Esophagus squamous epithelium (tissue), 5 donors: ENCODE results near the gene AVL9. TPM values are rescaled to one million over a fixed set of nuclear protein-coding genes. Genes with fewer than 3 reads are reported as not detected.

ENCODE experiments used
- DNase-seq: peaks from one replicate; lab custom pipeline; 2025; lab: John Stamatoyannopoulos, UW
- H3K27ac ChIP-seq, 4 donors: fragments of 200-600 bp; sonication (generic); one replicate each; pipeline ENCODE4 v1.5.1; 2016 to 2019; ENCODE audit warnings: mild to moderate bottlenecking in 1 of 4
- H3K27me3 ChIP-seq, 4 donors: fragments of 200-600 bp; sonication (generic); 1 replicate in 3 of 4; 2 replicates in 1 of 4; pipeline versions ENCODE4 v1.5.1 to v1.6.0; 2017 to 2021; ENCODE audit warnings: antibody characterized with exemption in 1 of 4
- H3K36me3 ChIP-seq, 3 donors: fragments of 200-600 bp; sonication (generic); one replicate each; pipeline ENCODE4 v1.5.1; 2016 to 2019
- H3K4me1 ChIP-seq, 3 donors: fragments of 200-600 bp; sonication (generic); one replicate each; pipeline ENCODE4 v1.5.1; 2017 to 2019
- H3K4me3 ChIP-seq, 4 donors: fragments of 200-600 bp; sonication (generic); 1 replicate in 3 of 4; 2 replicates in 1 of 4; pipeline ENCODE4 v1.5.1; 2016 to 2019; ENCODE audit warnings: mild to moderate bottlenecking in 2 of 4, moderate library complexity in 1 of 4
- H3K9me3 ChIP-seq, 3 donors: fragments of 200-600 bp; sonication (generic); one replicate each; pipeline ENCODE4 v1.5.1; 2016 to 2019
- POLR2A ChIP-seq, 4 donors: fragments of 450-650 bp; IDR thresholded peaks; one replicate each; pipeline ENCODE4 v1.6.1; 2017; ENCODE audit warnings: antibody characterized with exemption in 4 of 4, mild to moderate bottlenecking in 4 of 4, moderate library complexity in 3 of 4
- WGBS, 2 donors: methylation state at CpG; one replicate each; pipeline ENCODE4 v1.1.5; 2018; 5-methylcytosine and 5-hydroxymethylcytosine counted together
- intact Hi-C: fragments of 100-400 bp; cut with DNase I; formaldehyde crosslinking; loops from one replicate; pipeline ENCODE4 v1.15.0; 2022
- total RNA-seq, 4 donors: library from RNA; depleted of rRNA; stranded (reverse); fragments of >200 nt; gene quantifications; one replicate each; pipeline ENCODE4 v1.1.0, GENCODE V29; 2016
- TF ChIP-seq, protein P1 (sequence below), 6 experiments: fragments of 450-650 bp in 4 of 6; fragments of 200-600 bp in 2 of 6; sonication (generic) in 2 of 6; IDR thresholded peaks; one replicate each; pipeline ENCODE4 v1.5.1; 2016 to 2019; ENCODE audit warnings: antibody characterized with exemption in 6 of 6, mild to moderate bottlenecking in 4 of 6, moderate library complexity in 4 of 6
- donor health status: DM: yes; HTN: yes; CAD: no.

Gene AVL9
- total RNA-seq, 4 donors from 2014 or later = 15.7 to 26.1 (median 21.6) TPM

GRCh38 chr7:32525839-32526238 is 30.6 kb downstream of the AVL9 start:
- H3K9me3 ChIP-seq = no peaks in the 10 kb centered on the region
- no peak overlapping the region for H3K4me3 ChIP-seq
- intact Hi-C loops = no loop called here
- no peaks in the 10 kb centered on the region for H3K27me3 ChIP-seq
- peaks cover 0 to 25% (median 0%) of the 10 kb centered on the region in 3 donors for H3K36me3 ChIP-seq
- H3K27ac ChIP-seq = no peak overlapping the region
- H3K4me1 ChIP-seq = peaks cover 0 to 9% (median 0%) of the 10 kb centered on the region in 3 donors
- no peak for TF ChIP-seq POLR2A (IDR thresholded peaks at IDR 0.05)
- TF ChIP-seq, protein P1, sequence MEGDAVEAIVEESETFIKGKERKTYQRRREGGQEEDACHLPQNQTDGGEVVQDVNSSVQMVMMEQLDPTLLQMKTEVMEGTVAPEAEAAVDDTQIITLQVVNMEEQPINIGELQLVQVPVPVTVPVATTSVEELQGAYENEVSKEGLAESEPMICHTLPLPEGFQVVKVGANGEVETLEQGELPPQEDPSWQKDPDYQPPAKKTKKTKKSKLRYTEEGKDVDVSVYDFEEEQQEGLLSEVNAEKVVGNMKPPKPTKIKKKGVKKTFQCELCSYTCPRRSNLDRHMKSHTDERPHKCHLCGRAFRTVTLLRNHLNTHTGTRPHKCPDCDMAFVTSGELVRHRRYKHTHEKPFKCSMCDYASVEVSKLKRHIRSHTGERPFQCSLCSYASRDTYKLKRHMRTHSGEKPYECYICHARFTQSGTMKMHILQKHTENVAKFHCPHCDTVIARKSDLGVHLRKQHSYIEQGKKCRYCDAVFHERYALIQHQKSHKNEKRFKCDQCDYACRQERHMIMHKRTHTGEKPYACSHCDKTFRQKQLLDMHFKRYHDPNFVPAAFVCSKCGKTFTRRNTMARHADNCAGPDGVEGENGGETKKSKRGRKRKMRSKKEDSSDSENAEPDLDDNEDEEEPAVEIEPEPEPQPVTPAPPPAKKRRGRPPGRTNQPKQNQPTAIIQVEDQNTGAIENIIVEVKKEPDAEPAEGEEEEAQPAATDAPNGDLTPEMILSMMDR (IDR thresholded peaks at IDR 0.05) = no peak
- no peak for DNase-seq
- 77 to 95% methylated on average over 3 to 4 of the region's 4 CpGs for WGBS, 2 donors

DNA sequence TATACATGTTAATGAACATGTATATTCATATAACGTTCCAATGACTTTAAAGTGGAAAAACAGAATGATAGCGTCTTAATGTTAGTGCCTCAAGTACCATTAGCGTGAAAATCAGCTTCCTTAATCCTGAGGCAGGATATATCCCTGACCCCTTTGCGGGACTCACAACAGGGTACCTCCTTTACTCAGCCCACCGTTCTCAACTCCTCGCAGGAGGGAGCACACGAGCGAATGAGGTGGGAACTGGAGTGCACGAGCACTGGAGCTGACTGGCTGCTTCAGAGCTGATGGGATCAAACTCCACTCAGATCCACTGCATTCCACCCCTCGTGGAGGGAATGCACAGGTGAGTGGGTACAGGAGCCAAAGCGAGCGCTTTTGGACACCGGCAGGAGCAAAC is 36.1 kb downstream of the AVL9 start:
- H3K36me3 ChIP-seq = peaks cover 0 to 7% (median 0%) of the 10 kb centered on the region in 3 donors
- no peaks in the 10 kb centered on the region for H3K27me3 ChIP-seq
- WGBS, 2 donors = 91 to 92% methylated on average over 8 to 13 of the region's 13 CpGs
- TF ChIP-seq, protein P1 (IDR thresholded peaks at IDR 0.05) = no peak
- TF ChIP-seq POLR2A (IDR thresholded peaks at IDR 0.05) = no peak
- H3K9me3 ChIP-seq = no peaks in the 10 kb centered on the region
- peaks cover 0 to 49% (median 0%) of the 10 kb centered on the region in 3 donors for H3K4me1 ChIP-seq
- H3K4me3 ChIP-seq = no peak overlapping the region
- H3K27ac ChIP-seq = no peak overlapping the region
- intact Hi-C loops = no loop called here
- no peak for DNase-seq

DNA sequence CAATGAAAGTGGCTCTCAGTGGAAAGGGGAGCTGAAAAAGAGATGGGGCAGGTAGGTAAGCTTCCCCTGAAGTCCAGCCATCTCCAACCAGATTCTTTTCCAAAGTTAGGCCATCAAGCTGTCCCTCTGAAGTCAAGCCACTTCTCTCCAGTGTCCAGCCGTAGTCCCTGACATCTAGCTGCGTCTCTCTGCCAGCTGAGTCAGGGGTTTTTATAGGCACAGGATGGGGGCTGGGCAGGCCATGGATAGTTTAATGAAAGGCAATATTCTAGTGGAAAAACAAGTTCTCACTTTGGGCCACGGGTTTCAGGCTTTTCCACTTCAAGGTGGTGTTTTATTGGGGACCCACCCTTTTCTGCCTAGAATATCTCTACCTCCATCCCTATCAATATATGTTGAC is 36.8 kb downstream of the AVL9 start:
- intact Hi-C loops = no loop called here
- Histone ChIP-seq H3K27ac (no peak overlapping the region), H3K36me3 (peaks cover 0 to 6% (median 0%) of the 10 kb centered on the region in 3 donors), H3K4me1 (peaks cover 0 to 56% (median 6%) of the 10 kb centered on the region in 3 donors), H3K27me3 (no peaks in the 10 kb centered on the region), H3K9me3 (no peaks in the 10 kb centered on the region), H3K4me3 (no peak overlapping the region)
- TF ChIP-seq, protein P1 (IDR thresholded peaks at IDR 0.05) = no peak
- no peak for TF ChIP-seq POLR2A (IDR thresholded peaks at IDR 0.05)
- WGBS, 2 donors = 69 to 77% methylated on average over 3 of the region's 3 CpGs
- no peak for DNase-seq

DNA sequence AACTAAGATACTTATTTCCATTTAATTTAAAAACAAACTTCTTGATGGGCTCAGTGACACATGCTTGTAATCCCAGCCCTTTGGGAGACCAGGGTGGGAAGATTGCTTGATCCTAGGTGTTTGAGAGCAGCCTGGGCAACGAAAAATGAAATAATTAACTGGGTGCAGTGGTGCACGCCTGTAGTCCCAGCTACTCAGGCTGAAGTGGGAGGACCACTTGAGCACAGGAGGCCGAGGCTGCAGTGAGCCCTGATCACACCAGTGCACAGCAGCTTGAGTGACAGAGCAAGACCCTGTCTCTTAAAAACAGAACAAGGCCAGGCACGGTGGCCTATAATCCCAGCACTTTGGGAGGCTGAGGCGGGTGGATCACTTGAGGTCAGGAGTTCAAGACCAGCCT is 37.4 kb downstream of the AVL9 start:
- Histone ChIP-seq H3K9me3 (no peaks in the 10 kb centered on the region), H3K4me3 (no peak overlapping the region), H3K27ac (peak overlapping the region in 1 of 4 donors; percentile 36), H3K36me3 (peaks cover 0 to 6% (median 0%) of the 10 kb centered on the region in 3 donors), H3K27me3 (no peaks in the 10 kb centered on the region), H3K4me1 (peaks cover 0 to 57% (median 6%) of the 10 kb centered on the region in 3 donors)
- TF ChIP-seq, protein P1 (IDR thresholded peaks at IDR 0.05) = no peak
- intact Hi-C loops = no loop called here
- 94 to 96% methylated on average over 5 of the region's 5 CpGs for WGBS, 2 donors
- DNase-seq = no peak

- H3K4me1 ChIP-seq = peaks cover 0 to 57% (median 6%) of the 10 kb centered on the region in 3 donors
- WGBS, 2 donors = 48 to 53% methylated on average over 8 of the region's 8 CpGs
- no peak for TF ChIP-seq POLR2A (IDR thresholded peaks at IDR 0.05)
- TF ChIP-seq, protein P1 (IDR thresholded peaks at IDR 0.05) = no peak
Observed at GRCh38 chr7:32533276-32534029, 38.2 kb downstream of the AVL9 start.

More at GRCh38 chr7:32533276-32534029, 38.2 kb downstream of the AVL9 start:
- Histone ChIP-seq H3K36me3 (peaks cover 0 to 6% (median 0%) of the 10 kb centered on the region in 3 donors), H3K27ac (peak overlapping the region in 1 of 4 donors; percentile 36), H3K9me3 (no peaks in the 10 kb centered on the region), H3K4me3 (no peak overlapping the region), H3K27me3 (no peaks in the 10 kb centered on the region)
- no peak for DNase-seq
- intact Hi-C loops = no loop called here
